HepG2 (cell line): ENCODE data around the gene CCNB1IP1. TPM values are rescaled to one million over a fixed set of nuclear protein-coding genes. Genes with fewer than 3 reads are reported as not detected.
A peak's percentile ranks its signal among the peaks of the same experiment; 100 is the strongest.

Experiments
- ATF7-NPFF ChIP-seq: sonication (generic); formaldehyde crosslinking; IDR thresholded peaks from 2 replicates; pipeline ENCODE4 v1.8.1; 2023; ENCODE audit warnings: mild to moderate bottlenecking, low read depth, missing genetic modification reagents, moderate library complexity
- BCL6 ChIP-seq: IDR thresholded peaks from 2 replicates; pipeline ENCODE4 v1.6.1; 2016; ENCODE audit warnings: missing genetic modification reagents, missing compliant biosample characterization
- BRCA1 ChIP-seq: sonication (generic); formaldehyde crosslinking; IDR thresholded peaks from 2 replicates; pipeline ENCODE4 v1.4.0; 2020; ENCODE audit warnings: missing genetic modification reagents
- JUNB ChIP-seq: sonication (generic); formaldehyde crosslinking; IDR thresholded peaks from 2 replicates; pipeline ENCODE4 v1.8.0; 2022; ENCODE audit warnings: missing genetic modification reagents, mild to moderate bottlenecking, borderline replicate concordance
- KAT7 ChIP-seq: IDR thresholded peaks from 2 replicates; pipeline ENCODE4 v1.6.1; 2018; ENCODE audit warnings: borderline replicate concordance, missing compliant biosample characterization
- LCORL ChIP-seq, 2 experiments: fragments of 450-650 bp in 1 of 2; sonication (generic) in 1 of 2; formaldehyde crosslinking in 1 of 2; IDR thresholded peaks; 2 replicates each; pipeline versions ENCODE4 v1.5.0 to v1.6.1; 2017 to 2020; ENCODE audit warnings: antibody characterized with exemption in 1 of 2, missing genetic modification reagents in 1 of 2
- NFYB ChIP-seq: sonication (generic); formaldehyde crosslinking; IDR thresholded peaks from 2 replicates; pipeline ENCODE4 v1.4.0; 2020; ENCODE audit warnings: missing genetic modification reagents
- POLR2AphosphoS5 ChIP-seq: IDR thresholded peaks from 2 replicates; pipeline ENCODE4 v1.6.1; 2012; ENCODE audit warnings: low read depth, low read length
- PPARG ChIP-seq: conservative IDR thresholded peaks from 2 replicates; pipeline ENCODE4 v1.6.1; 2016; ENCODE audit warnings: missing biosample characterization, missing genetic modification reagents
- SALL2 ChIP-seq: sonication (generic); formaldehyde crosslinking; IDR thresholded peaks from 2 replicates; pipeline ENCODE4 v1.8.1; 2023; ENCODE audit warnings: mild to moderate bottlenecking, missing genetic modification reagents, inconsistent platforms
- ZNF33B ChIP-seq: sonication (generic); formaldehyde crosslinking; IDR thresholded peaks from 2 replicates; pipeline ENCODE4 v1.5.1; 2020; ENCODE audit warnings: mild to moderate bottlenecking, missing genetic modification reagents
- ZNF430 ChIP-seq: sonication (generic); formaldehyde crosslinking; IDR thresholded peaks from 2 replicates; pipeline ENCODE4 v1.9.0; 2021; ENCODE audit warnings: mild to moderate bottlenecking, missing genetic modification reagents
- ZNF577 ChIP-seq: sonication (generic); formaldehyde crosslinking; IDR thresholded peaks from 2 replicates; pipeline ENCODE4 v1.4.0; 2020; ENCODE audit warnings: mild to moderate bottlenecking, low read depth, missing genetic modification reagents, borderline replicate concordance
- ZNF598 ChIP-seq: sonication (generic); formaldehyde crosslinking; IDR thresholded peaks from 2 replicates; pipeline ENCODE4 v1.5.1; 2020; ENCODE audit warnings: mild to moderate bottlenecking, missing genetic modification reagents, borderline replicate concordance
- polyA plus RNA-seq, 8 experiments: library from polyadenylated mRNA; depleted of rRNA in 3 of 8; stranded (reverse) in 7 of 8; unstranded in 1 of 8; fragments of >200 nt; fragmentation: Illumina TruSeq in 4 of 8; extraction: Trizol in 4 of 8; gene quantifications; 2 replicates each; pipeline versions ENCODE4 v1.2.1 to v1.2.3, GENCODE V29; 2011 to 2016; ENCODE audit warnings: low read depth in 4 of 8, missing spikeins in 1 of 8, mixed read lengths in 1 of 8; ENCODE audit not compliant: insufficient read depth in 1 of 8
- total RNA-seq, 5 experiments: library from RNA; depleted of rRNA; stranded (reverse); fragments of >200 nt; fragmentation: Illumina TruSeq; extraction: Trizol; gene quantifications; 2 replicates each; pipeline ENCODE4 v1.2.3, GENCODE V29; 2016; ENCODE audit warnings: low read depth in 1 of 5
- TF ChIP-seq, protein P1 (sequence below): sonication (generic); formaldehyde crosslinking; conservative IDR thresholded peaks from 2 replicates; pipeline ENCODE4 v1.4.0; 2020; ENCODE audit warnings: missing genetic modification reagents
- TF ChIP-seq, protein P2 (sequence below): sonication (generic); formaldehyde crosslinking; IDR thresholded peaks from 2 replicates; pipeline ENCODE4 v1.5.1; 2020; ENCODE audit warnings: mild to moderate bottlenecking, missing genetic modification reagents, moderate library complexity
- TF ChIP-seq, protein P3 (sequence below): sonication (generic); formaldehyde crosslinking; IDR thresholded peaks from 2 replicates; pipeline ENCODE4 v1.4.0; 2020; ENCODE audit warnings: low read depth, mild to moderate bottlenecking, missing genetic modification reagents
- TF ChIP-seq, protein P4 (sequence below): sonication (generic); formaldehyde crosslinking; IDR thresholded peaks from 2 replicates; pipeline ENCODE4 v1.4.0; 2020; ENCODE audit warnings: missing genetic modification reagents
- TF ChIP-seq, protein P5 (sequence below): sonication (generic); formaldehyde crosslinking; IDR thresholded peaks from 2 replicates; pipeline ENCODE4 v1.4.0; 2020; ENCODE audit warnings: missing genetic modification reagents
- TF ChIP-seq, protein P6 (sequence below): fragments of 450-650 bp; IDR thresholded peaks from 2 replicates; pipeline ENCODE4 v1.6.1; 2016

Gene CCNB1IP1
- total and polyA plus RNA-seq, 2 of the 13 experiments (the other 11 are each of a cell fraction or from before 2014, with no cell fraction given): 98.3 to 125 TPM

DNA sequence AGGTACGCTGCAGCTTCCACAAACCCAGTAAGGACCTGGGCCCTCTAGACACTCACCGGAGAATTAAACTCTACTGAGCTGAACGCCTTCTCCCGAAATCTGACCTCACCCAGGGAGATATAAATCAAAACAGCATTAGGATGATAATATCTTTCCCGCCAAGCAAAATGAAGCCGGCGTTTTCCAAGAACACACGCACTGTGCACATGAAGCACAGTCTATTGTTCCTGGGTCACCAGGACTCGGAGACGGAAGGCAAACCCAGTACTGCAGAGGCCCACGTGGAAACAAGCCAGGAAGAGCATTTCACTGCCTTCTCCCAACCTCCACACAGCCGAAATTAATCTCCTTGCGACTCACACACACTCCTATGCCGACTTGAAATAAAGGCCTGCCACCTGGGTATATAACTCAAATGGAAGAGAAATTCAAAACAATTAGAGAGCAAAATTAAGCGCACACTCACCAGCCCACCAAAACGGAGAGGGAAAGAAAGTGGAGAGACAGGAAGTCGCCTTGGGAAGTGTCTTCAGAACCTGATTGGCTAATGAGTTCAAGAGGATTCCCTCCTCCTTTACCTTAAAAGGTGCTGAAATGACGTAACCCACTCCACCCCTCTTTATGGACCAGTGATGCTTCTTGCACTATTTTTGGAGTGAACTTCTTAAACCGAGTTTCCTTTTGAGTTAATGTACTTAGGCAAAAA is at the start of gene CCNB1IP1 (continued):
- TF ChIP-seq, protein P1, sequence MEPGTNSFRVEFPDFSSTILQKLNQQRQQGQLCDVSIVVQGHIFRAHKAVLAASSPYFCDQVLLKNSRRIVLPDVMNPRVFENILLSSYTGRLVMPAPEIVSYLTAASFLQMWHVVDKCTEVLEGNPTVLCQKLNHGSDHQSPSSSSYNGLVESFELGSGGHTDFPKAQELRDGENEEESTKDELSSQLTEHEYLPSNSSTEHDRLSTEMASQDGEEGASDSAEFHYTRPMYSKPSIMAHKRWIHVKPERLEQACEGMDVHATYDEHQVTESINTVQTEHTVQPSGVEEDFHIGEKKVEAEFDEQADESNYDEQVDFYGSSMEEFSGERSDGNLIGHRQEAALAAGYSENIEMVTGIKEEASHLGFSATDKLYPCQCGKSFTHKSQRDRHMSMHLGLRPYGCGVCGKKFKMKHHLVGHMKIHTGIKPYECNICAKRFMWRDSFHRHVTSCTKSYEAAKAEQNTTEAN: 0 out of 2 replicates have a peak, but pooled peaks have one; percentile 43
- peak; percentile 31; the same call in 1 of the 2 replicates for TF ChIP-seq ZNF33B
- 0 out of 2 replicates have a peak, but pooled peaks have one; percentile 13 for TF ChIP-seq KAT7 (CRISPR knock-in tag)
- TF ChIP-seq, protein P2, sequence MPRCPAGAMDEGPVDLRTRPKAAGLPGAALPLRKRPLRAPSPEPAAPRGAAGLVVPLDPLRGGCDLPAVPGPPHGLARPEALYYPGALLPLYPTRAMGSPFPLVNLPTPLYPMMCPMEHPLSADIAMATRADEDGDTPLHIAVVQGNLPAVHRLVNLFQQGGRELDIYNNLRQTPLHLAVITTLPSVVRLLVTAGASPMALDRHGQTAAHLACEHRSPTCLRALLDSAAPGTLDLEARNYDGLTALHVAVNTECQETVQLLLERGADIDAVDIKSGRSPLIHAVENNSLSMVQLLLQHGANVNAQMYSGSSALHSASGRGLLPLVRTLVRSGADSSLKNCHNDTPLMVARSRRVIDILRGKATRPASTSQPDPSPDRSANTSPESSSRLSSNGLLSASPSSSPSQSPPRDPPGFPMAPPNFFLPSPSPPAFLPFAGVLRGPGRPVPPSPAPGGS: peak; percentile 74; the same call in 1 of the 2 replicates
- TF ChIP-seq ATF7-NPFF (CRISPR knock-in tag): 0 out of 2 replicates have a peak, but pooled peaks have one; percentile 36
- TF ChIP-seq NFYB (CRISPR knock-in tag): peak; percentile 88
- TF ChIP-seq BCL6 (CRISPR knock-in tag): peak; percentile 19
- TF ChIP-seq LCORL (IDR thresholded peaks at IDR 0.05): peak; percentile 64; the same call in 1 of the 2 replicates
- TF ChIP-seq LCORL (CRISPR knock-in tag; IDR thresholded peaks at IDR 0.05): no peak
- TF ChIP-seq JUNB (CRISPR knock-in tag): no peak
- TF ChIP-seq PPARG (CRISPR knock-in tag): no peak
- TF ChIP-seq BRCA1 (CRISPR knock-in tag): no peak
- peak; percentile 98 for TF ChIP-seq POLR2AphosphoS5
- peak; percentile 72; the same call in 1 of the 2 replicates for TF ChIP-seq ZNF430
- TF ChIP-seq, protein P3, sequence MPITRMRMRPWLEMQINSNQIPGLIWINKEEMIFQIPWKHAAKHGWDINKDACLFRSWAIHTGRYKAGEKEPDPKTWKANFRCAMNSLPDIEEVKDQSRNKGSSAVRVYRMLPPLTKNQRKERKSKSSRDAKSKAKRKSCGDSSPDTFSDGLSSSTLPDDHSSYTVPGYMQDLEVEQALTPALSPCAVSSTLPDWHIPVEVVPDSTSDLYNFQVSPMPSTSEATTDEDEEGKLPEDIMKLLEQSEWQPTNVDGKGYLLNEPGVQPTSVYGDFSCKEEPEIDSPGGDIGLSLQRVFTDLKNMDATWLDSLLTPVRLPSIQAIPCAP (CRISPR knock-in tag): no peak
- TF ChIP-seq, protein P4, sequence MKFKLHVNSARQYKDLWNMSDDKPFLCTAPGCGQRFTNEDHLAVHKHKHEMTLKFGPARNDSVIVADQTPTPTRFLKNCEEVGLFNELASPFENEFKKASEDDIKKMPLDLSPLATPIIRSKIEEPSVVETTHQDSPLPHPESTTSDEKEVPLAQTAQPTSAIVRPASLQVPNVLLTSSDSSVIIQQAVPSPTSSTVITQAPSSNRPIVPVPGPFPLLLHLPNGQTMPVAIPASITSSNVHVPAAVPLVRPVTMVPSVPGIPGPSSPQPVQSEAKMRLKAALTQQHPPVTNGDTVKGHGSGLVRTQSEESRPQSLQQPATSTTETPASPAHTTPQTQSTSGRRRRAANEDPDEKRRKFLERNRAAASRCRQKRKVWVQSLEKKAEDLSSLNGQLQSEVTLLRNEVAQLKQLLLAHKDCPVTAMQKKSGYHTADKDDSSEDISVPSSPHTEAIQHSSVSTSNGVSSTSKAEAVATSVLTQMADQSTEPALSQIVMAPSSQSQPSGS: peak; percentile 97
- TF ChIP-seq SALL2 (CRISPR knock-in tag): 0 out of 2 replicates have a peak, but pooled peaks have one; percentile 26
- peak; percentile 66; the same call in 1 of the 2 replicates for TF ChIP-seq ZNF598 (CRISPR knock-in tag)
- TF ChIP-seq, protein P5, sequence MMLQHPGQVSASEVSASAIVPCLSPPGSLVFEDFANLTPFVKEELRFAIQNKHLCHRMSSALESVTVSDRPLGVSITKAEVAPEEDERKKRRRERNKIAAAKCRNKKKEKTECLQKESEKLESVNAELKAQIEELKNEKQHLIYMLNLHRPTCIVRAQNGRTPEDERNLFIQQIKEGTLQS (CRISPR knock-in tag): peak; percentile 49; the same call in 1 of the 2 replicates
- no peak for TF ChIP-seq ZNF577 (CRISPR knock-in tag)
- TF ChIP-seq, protein P6, sequence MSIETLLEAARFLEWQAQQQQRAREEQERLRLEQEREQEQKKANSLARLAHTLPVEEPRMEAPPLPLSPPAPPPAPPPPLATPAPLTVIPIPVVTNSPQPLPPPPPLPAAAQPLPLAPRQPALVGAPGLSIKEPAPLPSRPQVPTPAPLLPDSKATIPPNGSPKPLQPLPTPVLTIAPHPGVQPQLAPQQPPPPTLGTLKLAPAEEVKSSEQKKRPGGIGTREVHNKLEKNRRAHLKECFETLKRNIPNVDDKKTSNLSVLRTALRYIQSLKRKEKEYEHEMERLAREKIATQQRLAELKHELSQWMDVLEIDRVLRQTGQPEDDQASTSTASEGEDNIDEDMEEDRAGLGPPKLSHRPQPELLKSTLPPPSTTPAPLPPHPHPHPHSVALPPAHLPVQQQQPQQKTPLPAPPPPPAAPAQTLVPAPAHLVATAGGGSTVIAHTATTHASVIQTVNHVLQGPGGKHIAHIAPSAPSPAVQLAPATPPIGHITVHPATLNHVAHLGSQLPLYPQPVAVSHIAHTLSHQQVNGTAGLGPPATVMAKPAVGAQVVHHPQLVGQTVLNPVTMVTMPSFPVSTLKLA: peak; percentile 64
